Measurements from ENCODE around the gene RASA2. TPM values are rescaled to one million over a fixed set of nuclear protein-coding genes. Genes with fewer than 3 reads are reported as not detected.

The RASA2 gene
- total and polyA plus RNA-seq, 10 of the 15 experiments (the other 5 are each of a cell fraction or from before 2014, with no cell fraction given): 1.9 to 9.4 (median 7.2) TPM

DNA sequence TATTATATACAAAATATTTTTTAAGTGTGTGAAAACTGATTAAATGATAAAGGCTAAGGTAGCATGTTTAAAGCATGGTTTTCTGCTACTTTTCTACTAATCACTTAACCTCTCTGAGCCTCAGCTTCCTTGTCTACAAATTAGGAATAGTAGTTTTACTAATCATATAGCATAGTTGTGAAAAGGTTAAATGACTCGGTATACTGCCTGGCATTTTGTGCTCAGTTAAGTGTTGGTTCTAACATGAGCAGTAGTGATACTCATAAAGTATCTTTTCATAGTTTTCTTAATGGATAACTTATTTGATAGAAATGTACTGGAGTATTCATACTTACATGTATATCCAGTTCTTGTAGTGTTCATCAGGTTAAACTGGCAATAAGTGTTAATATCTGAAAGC, 13.6 kb downstream of the RASA2 start:
- no peak for DNase-seq (ENCODE audit: low read depth, low spot score)
- no peak overlapping the region for H3K27ac ChIP-seq (ENCODE audit: control insufficient read depth, insufficient read depth)
- no peak overlapping the region for H2AFZ ChIP-seq (ENCODE audit: control insufficient read depth, low read depth, low read length)
- H3K36me3 ChIP-seq (ENCODE audit: control insufficient read depth in 2 of 2, insufficient read depth in 2 of 2, low read length in 1 of 2): no peaks in the 10 kb centered on the region
- no peak overlapping the region for H3K4me2 ChIP-seq (ENCODE audit: control insufficient read depth, insufficient read depth)
- H3K9me3 ChIP-seq (replicated peaks; ENCODE audit: control insufficient read depth, insufficient read depth, low read length): peaks cover 5% of the 10 kb centered on the region; the same call in 2 of the 3 replicates
- 38% methylated on average over 1 of the region's 1 CpG for WGBS (ENCODE audit: insufficient coverage, insufficient replicate concordance, low lambda C conversion rate, missing lambda C conversion rate)
- in situ Hi-C loops (cut with MboI): no loop called here
- FAIRE-seq: no peak
- SMC1A ChIA-PET (ENCODE audit: uncharacterized antibody, unreplicated experiment): interaction anchor here (1.6 kb wide), 1 partner anchor 9 kb away, joined by 5 read pairs; no protein-coding TSS in a partner anchor
- no peak for ATAC-seq
- POLR2A ChIA-PET: no interaction called here
- H3K27me3 ChIP-seq (replicated peaks in 1 of 2; ENCODE audit: control insufficient read depth in 2 of 2, insufficient read depth in 2 of 2, low read length in 1 of 2): no peaks in the 10 kb centered on the region
- TF ChIP-seq NFYB (IDR thresholded peaks at IDR 0.05; ENCODE audit: insufficient read depth, low read depth, low read length): no peak
- TF ChIP-seq HCFC1 (IDR thresholded peaks at IDR 0.05; ENCODE audit: low read length): no peak
- TF ChIP-seq ZNF217 (IDR thresholded peaks at IDR 0.05): no peak
- no peak for TF ChIP-seq KAT2A (conservative IDR thresholded peaks at IDR 0.05; ENCODE audit: control insufficient read depth, low read depth, low read length)
- no peak for TF ChIP-seq RAD21 (IDR thresholded peaks at IDR 0.05; ENCODE audit: insufficient read depth, low read depth, low read length)
- TF ChIP-seq, protein P1, sequence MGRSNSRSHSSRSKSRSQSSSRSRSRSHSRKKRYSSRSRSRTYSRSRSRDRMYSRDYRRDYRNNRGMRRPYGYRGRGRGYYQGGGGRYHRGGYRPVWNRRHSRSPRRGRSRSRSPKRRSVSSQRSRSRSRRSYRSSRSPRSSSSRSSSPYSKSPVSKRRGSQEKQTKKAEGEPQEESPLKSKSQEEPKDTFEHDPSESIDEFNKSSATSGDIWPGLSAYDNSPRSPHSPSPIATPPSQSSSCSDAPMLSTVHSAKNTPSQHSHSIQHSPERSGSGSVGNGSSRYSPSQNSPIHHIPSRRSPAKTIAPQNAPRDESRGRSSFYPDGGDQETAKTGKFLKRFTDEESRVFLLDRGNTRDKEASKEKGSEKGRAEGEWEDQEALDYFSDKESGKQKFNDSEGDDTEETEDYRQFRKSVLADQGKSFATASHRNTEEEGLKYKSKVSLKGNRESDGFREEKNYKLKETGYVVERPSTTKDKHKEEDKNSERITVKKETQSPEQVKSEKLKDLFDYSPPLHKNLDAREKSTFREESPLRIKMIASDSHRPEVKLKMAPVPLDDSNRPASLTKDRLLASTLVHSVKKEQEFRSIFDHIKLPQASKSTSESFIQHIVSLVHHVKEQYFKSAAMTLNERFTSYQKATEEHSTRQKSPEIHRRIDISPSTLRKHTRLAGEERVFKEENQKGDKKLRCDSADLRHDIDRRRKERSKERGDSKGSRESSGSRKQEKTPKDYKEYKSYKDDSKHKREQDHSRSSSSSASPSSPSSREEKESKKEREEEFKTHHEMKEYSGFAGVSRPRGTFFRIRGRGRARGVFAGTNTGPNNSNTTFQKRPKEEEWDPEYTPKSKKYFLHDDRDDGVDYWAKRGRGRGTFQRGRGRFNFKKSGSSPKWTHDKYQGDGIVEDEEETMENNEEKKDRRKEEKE (IDR thresholded peaks at IDR 0.05): no peak
- TF ChIP-seq STAT1 (conservative IDR thresholded peaks at IDR 0.05): no peak
- TF ChIP-seq SMAD1 (IDR thresholded peaks at IDR 0.05; ENCODE audit: low read depth, partially characterized antibody): no peak
- TF ChIP-seq, protein P2, sequence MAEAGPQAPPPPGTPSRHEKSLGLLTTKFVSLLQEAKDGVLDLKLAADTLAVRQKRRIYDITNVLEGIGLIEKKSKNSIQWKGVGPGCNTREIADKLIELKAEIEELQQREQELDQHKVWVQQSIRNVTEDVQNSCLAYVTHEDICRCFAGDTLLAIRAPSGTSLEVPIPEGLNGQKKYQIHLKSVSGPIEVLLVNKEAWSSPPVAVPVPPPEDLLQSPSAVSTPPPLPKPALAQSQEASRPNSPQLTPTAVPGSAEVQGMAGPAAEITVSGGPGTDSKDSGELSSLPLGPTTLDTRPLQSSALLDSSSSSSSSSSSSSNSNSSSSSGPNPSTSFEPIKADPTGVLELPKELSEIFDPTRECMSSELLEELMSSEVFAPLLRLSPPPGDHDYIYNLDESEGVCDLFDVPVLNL (IDR thresholded peaks at IDR 0.05; ENCODE audit: low read depth, low read length): no peak
- RAD21 ChIA-PET (ENCODE audit: unreplicated experiment): no interaction called here
- H3K79me2 ChIP-seq (ENCODE audit: control insufficient read depth, insufficient read depth, low read length): peaks cover 8% of the 10 kb centered on the region
- peaks cover 7% of the 10 kb centered on the region for H3K4me1 ChIP-seq (ENCODE audit: control insufficient read depth, insufficient read depth, low read length)
- intact Hi-C loops (cut with micrococcal nuclease; ENCODE audit: unreplicated experiment): no loop called here
- H3K9ac ChIP-seq (ENCODE audit: control insufficient read depth, insufficient read depth, low read length): no peak overlapping the region
- BruUV-seq (replicated peaks): no TSS peak
- CTCF ChIA-PET: interaction anchor here (0.9 to 1.3 kb wide), 3 partner anchors 11 to 61 kb away, joined by 3 to 4 read pairs (median 3); no protein-coding TSS in a partner anchor
- no peak overlapping the region for H3K4me3 ChIP-seq
- H4K20me1 ChIP-seq (ENCODE audit: control insufficient read depth, insufficient read depth): no peaks in the 10 kb centered on the region

Data from GM12878 (cell line).